Loucy (cell line): ENCODE measurements around the gene KCND1.

Experiments used
- H2AFZ ChIP-seq: fragments of 200-600 bp; sonication (generic); 2 replicates; pipeline ENCODE4 v1.6.0; 2016; ENCODE audit warnings: antibody characterized with exemption, mild to moderate bottlenecking, low read length, moderate library complexity
- H3F3A ChIP-seq: fragments of 200-600 bp; 2 replicates; pipeline ENCODE4 v1.6.0; 2016; ENCODE audit warnings: antibody characterized with exemption, low read depth, mild to moderate bottlenecking
- H3K27me3 ChIP-seq: fragments of 200-600 bp; sonication (generic); 2 replicates; pipeline ENCODE4 v1.6.1; 2014; ENCODE audit warnings: low read length, mild to moderate bottlenecking; ENCODE audit not compliant: insufficient read depth, poor library complexity, severe bottlenecking
- H3K36me3 ChIP-seq: fragments of 200-600 bp; sonication (generic); 2 replicates; pipeline ENCODE4 v1.6.1; 2016; ENCODE audit warnings: low read length; ENCODE audit not compliant: insufficient read depth
- H3K4me1 ChIP-seq: fragments of 200-600 bp; sonication (generic); 2 replicates; pipeline ENCODE4 v1.5.1; 2014; ENCODE audit warnings: low read length, mild to moderate bottlenecking; ENCODE audit not compliant: insufficient read depth, poor library complexity, severe bottlenecking
- H3K4me2 ChIP-seq: fragments of 200-600 bp; sonication (generic); 2 replicates; pipeline ENCODE4 v1.6.0; 2014; ENCODE audit warnings: antibody characterized with exemption, low read length, low read depth, mild to moderate bottlenecking; ENCODE audit not compliant: poor library complexity, severe bottlenecking
- H3K4me3 ChIP-seq: fragments of 200-600 bp; sonication (generic); 2 replicates; pipeline ENCODE4 v1.5.1; 2014; ENCODE audit warnings: low read length, mild to moderate bottlenecking, mixed read lengths; ENCODE audit not compliant: poor library complexity, severe bottlenecking
- H3K79me2 ChIP-seq: fragments of 200-600 bp; sonication (generic); 2 replicates; pipeline ENCODE4 v1.6.1; 2014; ENCODE audit warnings: low read length; ENCODE audit not compliant: insufficient read depth
- H3K9ac ChIP-seq: fragments of 200-600 bp; sonication (generic); 2 replicates; pipeline ENCODE4 v1.6.0; 2014; ENCODE audit warnings: mild to moderate bottlenecking, low read depth, low read length, moderate library complexity; ENCODE audit not compliant: poor library complexity, severe bottlenecking
- H3K9me2 ChIP-seq: fragments of 200-600 bp; sonication (generic); replicated peaks from 2 replicates; pipeline ENCODE4 v1.6.1; 2016; ENCODE audit warnings: low read depth, low read length, mixed read lengths
- H3K9me3 ChIP-seq: fragments of 200-600 bp; sonication (generic); 2 replicates; pipeline ENCODE4 v1.6.1; 2014; ENCODE audit warnings: mild to moderate bottlenecking, antibody characterized with exemption, low read length, low read depth; ENCODE audit not compliant: insufficient read depth
- H4K20me1 ChIP-seq: fragments of 200-600 bp; sonication (generic); 2 replicates; pipeline ENCODE4 v1.6.0; 2014; ENCODE audit warnings: antibody characterized with exemption, low read length, mild to moderate bottlenecking; ENCODE audit not compliant: insufficient read depth, poor library complexity, severe bottlenecking
- CTCF ChIP-seq: fragments of 200-600 bp; sonication (generic); conservative IDR thresholded peaks from 2 replicates; pipeline ENCODE4 v1.5.1; 2014; ENCODE audit warnings: mild to moderate bottlenecking, antibody characterized with exemption, low read length
- EZH2phosphoT487 ChIP-seq: fragments of 200-600 bp; IDR thresholded peaks from 2 replicates; pipeline ENCODE4 v1.6.1; 2018; ENCODE audit warnings: antibody characterized with exemption, mild to moderate bottlenecking, moderate library complexity, borderline replicate concordance

KCND1 gene

GRCh38 chrX:48918643-48919340 is 52.9 kb downstream of the KCND1 start, which contains the start of gene PIM2:
TSS of gene PIM2 (minus strand) at chrX:48919024. CDS start at chrX:48918834, 190 bp downstream.
- peaks cover 14% of the 10 kb centered on the region; the same call in 1 of the 2 replicates for H3K36me3 ChIP-seq
- peaks cover 11% of the 10 kb centered on the region for H3K4me1 ChIP-seq
- H3K4me3 ChIP-seq: peak within 1 kb of the TSS; percentile 83
- H3K9ac ChIP-seq: peak within 1 kb of the TSS; percentile 90
- no peaks in the 10 kb centered on the region for H3F3A ChIP-seq
- no peaks in the 10 kb centered on the region for H3K9me3 ChIP-seq
- H3K79me2 ChIP-seq: peaks cover 11% of the 10 kb centered on the region; the same call in 1 of the 2 replicates
- H3K4me2 ChIP-seq: peak within 1 kb of the TSS; percentile 95
- TF ChIP-seq CTCF: no peak
- peaks cover 5% of the 10 kb centered on the region for H4K20me1 ChIP-seq
- H2AFZ ChIP-seq: no peak within 1 kb of the TSS
- no peaks in the 10 kb centered on the region for H3K27me3 ChIP-seq
- no peaks in the 10 kb centered on the region for H3K9me2 ChIP-seq

GRCh38 chrX:48918301-48918642 is 53.4 kb downstream of the KCND1 start:
- TF ChIP-seq EZH2phosphoT487 (no peak), CTCF (no peak)
- H3K4me2 ChIP-seq: peak overlapping the region; percentile 95
- H3K27me3 ChIP-seq: no peaks in the 10 kb centered on the region
- H4K20me1 ChIP-seq: peaks cover 5% of the 10 kb centered on the region
- H2AFZ ChIP-seq: no peak overlapping the region
- H3F3A ChIP-seq: no peaks in the 10 kb centered on the region
- no peaks in the 10 kb centered on the region for H3K9me3 ChIP-seq
- peak overlapping the region; percentile 90 for H3K9ac ChIP-seq
- peaks cover 11% of the 10 kb centered on the region; the same call in 1 of the 2 replicates for H3K79me2 ChIP-seq
- no peaks in the 10 kb centered on the region for H3K9me2 ChIP-seq
- H3K4me3 ChIP-seq: peak overlapping the region; percentile 83
- H3K36me3 ChIP-seq: peaks cover 12% of the 10 kb centered on the region; the same call in 1 of the 2 replicates
- H3K4me1 ChIP-seq: peaks cover 11% of the 10 kb centered on the region

GRCh38 chrX:48917139-48918001 is 54.3 kb downstream of the KCND1 start:
- Histone ChIP-seq H3K9me2 (no peaks in the 10 kb centered on the region), H3K4me3 (peak overlapping the region; percentile 83), H3K4me2 (peak overlapping the region; percentile 95), H2AFZ (no peak overlapping the region), H3F3A (no peaks in the 10 kb centered on the region), H3K79me2 (peaks cover 11% of the 10 kb centered on the region; the same call in 1 of the 2 replicates), H3K36me3 (peaks cover 10% of the 10 kb centered on the region; the same call in 1 of the 2 replicates), H4K20me1 (peaks cover 5% of the 10 kb centered on the region), H3K9me3 (no peaks in the 10 kb centered on the region), H3K4me1 (peaks cover 11% of the 10 kb centered on the region), H3K27me3 (no peaks in the 10 kb centered on the region), H3K9ac (peak overlapping the region; percentile 90)
- TF ChIP-seq EZH2phosphoT487: no peak
- TF ChIP-seq CTCF: peak; percentile 77
